MM.1S (cell line): ENCODE measurements around the gene CD248.

Source experiments
- CTCF ChIP-seq: fragments of 300-600 bp; sonication (generic); IDR thresholded peaks from 2 replicates; pipeline ENCODE4 v1.5.1; 2016; ENCODE audit warnings: antibody characterized with exemption, low read length, mixed read lengths
- EZH2 ChIP-seq: fragments of 300-600 bp; sonication (generic); optimal IDR thresholded peaks from 2 replicates; pipeline ENCODE3; 2017; ENCODE audit warnings: low read depth, mild to moderate bottlenecking, antibody characterized with exemption, low read length, mixed read lengths
- EZH2phosphoT487 ChIP-seq: fragments of 300-600 bp; sonication (generic); IDR thresholded peaks from 2 replicates; pipeline ENCODE4 v1.6.1; 2018; ENCODE audit warnings: antibody characterized with exemption, low read length

GRCh38 chr11:66322732-66323427 is 6.0 kb upstream of the CD248 start:
- TF ChIP-seq CTCF, result no peak
- no peak for TF ChIP-seq EZH2
- TF ChIP-seq EZH2phosphoT487, result no peak
